DLD1 (cell line): ENCODE data around the gene MRPS18A.
"Not testable (repeated sequence)": the region's sequence is repeated elsewhere in the genome, so short reads cannot be mapped to it uniquely, and the experiment has no call there.

Experiments used
- in situ Hi-C: cut with HindIII; loops from 2 replicates; pipeline ENCODE4 v1.10.0; 2017; ENCODE audit warnings: low sequenced_read_pairs

The MRPS18A gene

GRCh38 chr6:43639984-43640800 is 47.4 kb downstream of the MRPS18A start:
- in situ Hi-C loops, result no loop called here

- in situ Hi-C loops, result no loop called here
These were observed 51.3 kb downstream of the MRPS18A start for GRCh38 chr6:43636308-43636659.

GRCh38 chr6:43635387-43636307 is 51.9 kb downstream of the MRPS18A start, which contains the start of gene MAD2L1BP:
Gene MAD2L1BP (plus strand): TSS chr6:43635840. CDS start chr6:43635876, 36 bp downstream.
- in situ Hi-C loops, result no loop called here

GRCh38 chr6:43634702-43635303 is 52.8 kb downstream of the MRPS18A start:
- in situ Hi-C loops, result no loop called here

- in situ Hi-C loops, result not testable (repeated sequence)
These were observed 54.6 kb downstream of the MRPS18A start for GRCh38 chr6:43633002-43633401.

GRCh38 chr6:43630980-43631619 is 56.5 kb downstream of the MRPS18A start:
- in situ Hi-C loops, result no loop called here

- in situ Hi-C loops, result no loop called here
These were observed 57.9 kb downstream of the MRPS18A start for GRCh38 chr6:43629505-43630300.

GRCh38 chr6:43629104-43629504 is 58.5 kb downstream of the MRPS18A start, which contains the start of gene GTPBP2:
Gene GTPBP2 (minus strand): TSS chr6:43629264. CDS start chr6:43629162, 102 bp downstream.
- in situ Hi-C loops, result no loop called here

- in situ Hi-C loops, result no loop called here
These were observed 59.0 kb downstream of the MRPS18A start for GRCh38 chr6:43628393-43629103.

- in situ Hi-C loops, result no loop called here
These were observed 60.4 kb downstream of the MRPS18A start for GRCh38 chr6:43627008-43627825.

GRCh38 chr6:43625393-43625992 is 62.1 kb downstream of the MRPS18A start:
- in situ Hi-C loops, result no loop called here

GRCh38 chr6:43624786-43625288 is 62.8 kb downstream of the MRPS18A start:
- in situ Hi-C loops, result no loop called here

GRCh38 chr6:43623880-43624785 is 63.5 kb downstream of the MRPS18A start:
- in situ Hi-C loops, result no loop called here

- in situ Hi-C loops, result no loop called here
These were observed 65.0 kb downstream of the MRPS18A start for GRCh38 chr6:43622541-43622940.

- in situ Hi-C loops, result no loop called here
These were observed 65.8 kb downstream of the MRPS18A start for GRCh38 chr6:43621836-43622180.
